ENCODE data around the gene TMEM272. TPM values are rescaled to one million over a fixed set of nuclear protein-coding genes. Genes with fewer than 3 reads are reported as not detected.

TMEM272 gene
- total and polyA plus RNA-seq, 2 donors (not counting 1 experiment from before 2014, with no cell fraction given): not detected

- Mint-ChIP-seq H3K4me1 (peaks cover 43% of the 10 kb centered on the region), H3K27me3 (no peaks in the 10 kb centered on the region), H3K27ac (no peak overlapping the region), H3K9me3 (ENCODE audit: insufficient read depth) (no peaks in the 10 kb centered on the region), H3K4me3 (no peak overlapping the region)
- H3K9ac ChIP-seq (ENCODE audit: low read length): no peak overlapping the region
- H3K27ac ChIP-seq (ENCODE audit: low read length in 2 of 2): no peak overlapping the region
- H3K27me3 ChIP-seq (replicated peaks in 1 of 4; ENCODE audit: control extremely low read depth in 1 of 4, control insufficient read depth in 3 of 4, insufficient read depth in 4 of 4, low read length in 3 of 4): no peaks in the 10 kb centered on the region
- no peak for TF ChIP-seq CTCF (IDR thresholded peaks at IDR 0.05)
- TF ChIP-seq EZH2 (IDR thresholded peaks at IDR 0.05; ENCODE audit: borderline replicate concordance, insufficient read depth, low read depth, low read length, poor library complexity, severe bottlenecking): no peak
- DNase-seq (no peak), ATAC-seq (ENCODE audit: low read depth) (no peak)
- intact Hi-C loops (cut with micrococcal nuclease): loop anchor here (5.0 kb wide), 1 partner anchor 635 kb away; the partner anchor contains the start of gene VPS36
- peaks cover 30 to 31% of the 10 kb centered on the region in 2 donors for H3K4me1 ChIP-seq (ENCODE audit: control insufficient read depth in 2 of 2, insufficient read depth in 2 of 2, low read length in 2 of 2)
- H3K79me2 ChIP-seq (ENCODE audit: control insufficient read depth, insufficient read depth, low read length): no peaks in the 10 kb centered on the region
- ChIA-PET POLR2A (no interaction called here), CTCF (interaction anchor here (1.0 to 2.8 kb wide), 4 partner anchors 14 to 311 kb away, joined by 3 to 21 read pairs (median 3); partner anchors contain the start of gene NEK5)
- H2AFZ ChIP-seq (ENCODE audit: insufficient read depth, low read depth, low read length, poor library complexity, severe bottlenecking): no peak overlapping the region
- 90% methylated on average over 8 of the region's 8 CpGs for WGBS (ENCODE audit: insufficient coverage)
- H3K4me2 ChIP-seq (replicated peaks; ENCODE audit: low read depth, low read length, poor library complexity, severe bottlenecking): no peak overlapping the region
- H3K9me3 ChIP-seq (ENCODE audit: control extremely low read depth in 1 of 3, control insufficient read depth in 2 of 3, insufficient read depth in 1 of 3, low read length in 2 of 3): no peaks in the 10 kb centered on the region
- H3K36me3 ChIP-seq (replicated peaks in 1 of 2; ENCODE audit: control extremely low read depth in 1 of 2, control insufficient read depth in 1 of 2, extremely low read depth in 1 of 2, insufficient read depth in 2 of 2, low read length in 1 of 2): no peaks in the 10 kb centered on the region
- H4K20me1 ChIP-seq (ENCODE audit: control insufficient read depth, insufficient read depth, low read length, poor library complexity, severe bottlenecking): no peaks in the 10 kb centered on the region
- no peak overlapping the region for H3K4me3 ChIP-seq (ENCODE audit: control extremely low read depth in 1 of 5, extremely low read depth in 1 of 5, insufficient read depth in 1 of 5, low read depth in 2 of 5, low read length in 4 of 5)
These were observed 27.3 kb downstream of the TMEM272 start for GRCh38 chr13:51817717-51818116.

GRCh38 chr13:51816604-51817249 lies 28.2 kb downstream of the TMEM272 start:
- DNase-seq (no peak), ATAC-seq (ENCODE audit: low read depth) (no peak)
- ChIA-PET POLR2A (no interaction called here), CTCF (interaction anchor here (1.3 to 5.8 kb wide), 14 partner anchors 9 to 385 kb away, joined by 4 to 125 read pairs (median 14); partner anchors contain the start of gene ALG11)
- H3K9me3 ChIP-seq (ENCODE audit: control extremely low read depth in 1 of 3, control insufficient read depth in 2 of 3, insufficient read depth in 1 of 3, low read length in 2 of 3): no peaks in the 10 kb centered on the region
- TF ChIP-seq EZH2 (IDR thresholded peaks at IDR 0.05; ENCODE audit: borderline replicate concordance, insufficient read depth, low read depth, low read length, poor library complexity, severe bottlenecking) (no peak), CTCF (IDR thresholded peaks at IDR 0.05) (no peak)
- Mint-ChIP-seq H3K27me3 (no peaks in the 10 kb centered on the region), H3K4me1 (peaks cover 39% of the 10 kb centered on the region), H3K9me3 (ENCODE audit: insufficient read depth) (no peaks in the 10 kb centered on the region), H3K4me3 (no peak overlapping the region), H3K27ac (no peak overlapping the region)
- no peak overlapping the region for H3K27ac ChIP-seq (ENCODE audit: low read length in 2 of 2)
- 96% methylated on average over 18 of the region's 19 CpGs for WGBS (ENCODE audit: insufficient coverage)
- no peak overlapping the region for H3K4me2 ChIP-seq (replicated peaks; ENCODE audit: low read depth, low read length, poor library complexity, severe bottlenecking)
- intact Hi-C loops (cut with micrococcal nuclease): loop anchor here (5.0 kb wide), 1 partner anchor 636 kb away; the partner anchor contains the start of gene VPS36
- H3K4me3 ChIP-seq (ENCODE audit: control extremely low read depth in 1 of 5, extremely low read depth in 1 of 5, insufficient read depth in 1 of 5, low read depth in 2 of 5, low read length in 4 of 5): no peak overlapping the region
- H3K79me2 ChIP-seq (ENCODE audit: control insufficient read depth, insufficient read depth, low read length): no peaks in the 10 kb centered on the region
- H4K20me1 ChIP-seq (ENCODE audit: control insufficient read depth, insufficient read depth, low read length, poor library complexity, severe bottlenecking): no peaks in the 10 kb centered on the region
- no peaks in the 10 kb centered on the region for H3K36me3 ChIP-seq (replicated peaks in 1 of 2; ENCODE audit: control extremely low read depth in 1 of 2, control insufficient read depth in 1 of 2, extremely low read depth in 1 of 2, insufficient read depth in 2 of 2, low read length in 1 of 2)
- H2AFZ ChIP-seq (ENCODE audit: insufficient read depth, low read depth, low read length, poor library complexity, severe bottlenecking): no peak overlapping the region
- peaks cover 24 to 26% of the 10 kb centered on the region in 2 donors for H3K4me1 ChIP-seq (ENCODE audit: control insufficient read depth in 2 of 2, insufficient read depth in 2 of 2, low read length in 2 of 2)
- no peak overlapping the region for H3K9ac ChIP-seq (ENCODE audit: low read length)
- no peaks in the 10 kb centered on the region for H3K27me3 ChIP-seq (replicated peaks in 1 of 4; ENCODE audit: control extremely low read depth in 1 of 4, control insufficient read depth in 3 of 4, insufficient read depth in 4 of 4, low read length in 3 of 4)
